GM18868 (cell line): ENCODE measurements around the gene ZNF638.

Experiments used
- ATAC-seq: cut with Tn5 transposase; IDR thresholded peaks from one replicate; pipeline ENCODE4 v1.9.1; 2021; ENCODE audit warnings: mild to moderate bottlenecking, moderate library complexity; ENCODE audit not compliant: unreplicated experiment

Gene ZNF638

GRCh38 chr2:71455741-71456569, 124.4 kb downstream of the ZNF638 start:
- ATAC-seq, result no peak

- no peak for ATAC-seq
Measured at GRCh38 chr2:71456617-71457016, 125.0 kb downstream of the ZNF638 start.

GRCh38 chr2:71457123-71457915, 125.7 kb downstream of the ZNF638 start:
- ATAC-seq, result no peak

- ATAC-seq, result no peak
Measured at GRCh38 chr2:71457923-71458322, 126.3 kb downstream of the ZNF638 start.

GRCh38 chr2:71458413-71459083, 127.0 kb downstream of the ZNF638 start:
- ATAC-seq, result no peak

- no peak for ATAC-seq
Measured at GRCh38 chr2:71459084-71459431, 127.5 kb downstream of the ZNF638 start.

- no peak for ATAC-seq
Measured at GRCh38 chr2:71460056-71460455, 128.5 kb downstream of the ZNF638 start.

GRCh38 chr2:71460595-71461303, 129.2 kb downstream of the ZNF638 start:
- ATAC-seq, result no peak

- no peak for ATAC-seq
Measured at GRCh38 chr2:71461304-71461671, 129.7 kb downstream of the ZNF638 start.

- ATAC-seq, result no peak
Measured at GRCh38 chr2:71462056-71462605, 130.5 kb downstream of the ZNF638 start.

- no peak for ATAC-seq
Measured at GRCh38 chr2:71462641-71463341, 131.2 kb downstream of the ZNF638 start.

GRCh38 chr2:71463342-71463654, 131.7 kb downstream of the ZNF638 start:
- ATAC-seq, result no peak

- ATAC-seq, result no peak
Measured at GRCh38 chr2:71464389-71464788, 132.8 kb downstream of the ZNF638 start.

GRCh38 chr2:71465356-71465755, 133.8 kb downstream of the ZNF638 start:
- ATAC-seq, result no peak

- no peak for ATAC-seq
Measured at GRCh38 chr2:71465961-71466300, 134.3 kb downstream of the ZNF638 start.

- ATAC-seq, result no peak
Measured at GRCh38 chr2:71466301-71467179, 135.0 kb downstream of the ZNF638 start.

GRCh38 chr2:71467180-71467815, 135.7 kb downstream of the ZNF638 start:
- no peak for ATAC-seq

GRCh38 chr2:71468279-71469015, 136.9 kb downstream of the ZNF638 start:
- ATAC-seq, result no peak
